AG04449 (cell line): ENCODE measurements around the gene DNAH17.

Source experiments
- CTCF ChIA-PET: fragments of 350-600 bp; formaldehyde crosslinking; extraction: SDS; loops from one replicate; lab custom pipeline; 2021; ENCODE audit warnings: antibody characterized with exemption; lab: Yijun Ruan, JAX
- POLR2A ChIA-PET: fragments of 400-600, 350-600 bp; formaldehyde crosslinking; extraction: SDS; loops from one replicate; lab custom pipeline; 2020; ENCODE audit warnings: antibody characterized with exemption, inconsistent platforms; lab: Yijun Ruan, JAX
- DNase-seq: peaks from one replicate; pipeline ENCODE4 v3.0.0-alpha.2; 2010; ENCODE audit warnings: low read depth, low spot score
- H3K4me3 ChIP-seq: 2 replicates; pipeline ENCODE4 v1.5.1; 2011; ENCODE audit warnings: low read depth, mild to moderate bottlenecking, control low read depth, low read length
- CTCF ChIP-seq: IDR thresholded peaks from one replicate; pipeline ENCODE4 v1.5.1; 2011; ENCODE audit warnings: mild to moderate bottlenecking, moderate library complexity, low read length, control low read depth, inconsistent platforms; ENCODE audit not compliant: insufficient read depth; ENCODE audit errors: missing control alignments

The DNAH17 gene

DNA sequence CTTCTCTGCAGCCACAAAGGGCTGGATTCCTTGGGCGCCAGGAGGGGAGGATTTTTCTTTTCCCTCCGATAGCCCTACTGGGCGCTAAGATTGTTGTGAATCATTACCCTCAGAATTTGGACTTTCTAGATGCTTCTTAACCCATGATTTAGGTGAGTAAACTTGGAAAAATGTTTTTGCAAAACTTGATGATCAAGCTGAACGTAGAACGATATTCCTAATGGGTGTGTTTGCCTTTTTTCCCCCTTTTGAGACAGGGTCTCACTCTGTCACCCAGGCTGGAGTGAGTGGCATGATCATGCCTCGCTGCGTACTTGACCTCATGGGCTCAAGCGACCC lies 155.0 kb downstream of the DNAH17 start:
- ChIA-PET POLR2A (interaction anchor here (0.6 to 1.9 kb wide), 2 partner anchors 62 to 161 kb away, joined by 3 to 9 read pairs; partner anchors contain the start of gene SOCS3), CTCF (interaction anchor here (0.6 to 11.2 kb wide), 34 partner anchors 10 to 403 kb away, joined by 3 to 177 read pairs (median 6); partner anchors contain the start of genes AFMID and PGS1)
- no peak overlapping the region for H3K4me3 ChIP-seq
- DNase-seq = no peak
- TF ChIP-seq CTCF = no peak

DNA sequence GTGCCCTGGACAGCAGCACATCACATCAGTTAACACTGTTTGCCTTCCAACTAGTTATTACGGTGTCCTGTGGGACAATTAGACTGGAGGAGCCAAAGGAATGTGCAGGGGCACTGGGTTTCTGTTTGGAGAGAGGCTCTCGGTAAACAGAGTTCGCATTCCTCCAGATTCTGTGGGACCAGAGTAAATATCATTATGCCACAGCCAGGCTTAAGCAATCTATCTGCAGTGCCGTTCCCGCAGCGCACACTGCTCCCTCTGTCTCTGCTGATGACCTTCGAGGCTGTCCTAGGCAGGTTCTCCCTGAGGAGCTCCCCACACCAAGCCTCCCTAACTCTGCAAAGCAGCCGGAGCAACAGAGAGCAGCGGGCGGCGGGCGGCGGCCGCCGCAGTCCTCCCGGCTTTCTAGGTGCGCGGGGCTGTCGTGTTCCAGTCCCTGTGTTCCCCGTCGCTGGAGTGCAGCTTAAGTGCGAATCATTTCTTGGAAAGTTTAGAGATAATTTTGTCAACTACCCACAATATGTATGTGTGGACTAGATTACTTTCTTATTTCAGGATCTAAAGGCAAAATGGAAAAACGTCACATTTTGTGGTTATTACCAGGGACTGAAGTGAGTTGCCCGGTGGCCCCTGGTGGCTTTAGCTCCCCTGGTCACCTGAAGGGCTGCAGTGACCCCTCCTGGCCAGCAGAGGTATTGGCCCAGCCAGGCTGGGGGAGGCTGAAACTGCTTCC lies 155.5 kb downstream of the DNAH17 start:
- CTCF ChIA-PET = interaction anchor here (0.6 to 11.2 kb wide), 42 partner anchors 10 to 403 kb away, joined by 3 to 177 read pairs (median 5); partner anchors contain the start of genes AFMID and PGS1
- peak; percentile 99 for TF ChIP-seq CTCF
- no peak overlapping the region for H3K4me3 ChIP-seq
- POLR2A ChIA-PET = interaction anchor here (0.6 to 1.9 kb wide), 4 partner anchors 61 to 359 kb away, joined by 3 to 9 read pairs (median 4); partner anchors contain the start of gene SOCS3
- DNase-seq = peak; percentile 14

GRCh38 chr17:78421084-78421533 lies 156.1 kb downstream of the DNAH17 start:
- no peak overlapping the region for H3K4me3 ChIP-seq
- no peak for TF ChIP-seq CTCF
- ChIA-PET CTCF (interaction anchor here (0.6 to 11.2 kb wide), 32 partner anchors 11 to 307 kb away, joined by 3 to 177 read pairs (median 6); partner anchors contain the start of gene PGS1), POLR2A (interaction anchor here (0.6 to 1.9 kb wide), 3 partner anchors 61 to 360 kb away, joined by 3 to 9 read pairs (median 4); partner anchors contain the start of gene SOCS3)
- no peak for DNase-seq

GRCh38 chr17:78419970-78420815 lies 157.0 kb downstream of the DNAH17 start:
- H3K4me3 ChIP-seq = no peak overlapping the region
- CTCF ChIA-PET = interaction anchor here (0.8 to 11.2 kb wide), 12 partner anchors 12 to 288 kb away, joined by 3 to 177 read pairs (median 6); no protein-coding TSS in a partner anchor
- POLR2A ChIA-PET = no interaction called here
- no peak for TF ChIP-seq CTCF
- no peak for DNase-seq

GRCh38 chr17:78418326-78419026 lies 158.7 kb downstream of the DNAH17 start:
- DNase-seq = no peak
- CTCF ChIA-PET = interaction anchor here (0.8 to 11.2 kb wide), 6 partner anchors 8 to 290 kb away, joined by 3 to 177 read pairs (median 6); no protein-coding TSS in a partner anchor
- TF ChIP-seq CTCF = no peak
- H3K4me3 ChIP-seq = no peak overlapping the region
- POLR2A ChIA-PET = interaction anchor here (1.0 to 2.5 kb wide), 2 partner anchors 54 to 59 kb away, joined by 3 to 9 read pairs; partner anchors contain the start of gene SOCS3
